ENCODE data around the gene KRTAP4-3.

GRCh38 chr17:41145261-41145660, 22.8 kb downstream of the KRTAP4-3 start:
- TF ChIP-seq POLR2A (IDR thresholded peaks at IDR 0.05; ENCODE audit: low read length) (no peak), GATA1 (IDR thresholded peaks at IDR 0.05; ENCODE audit: low read depth, low read length) (no peak)
